HG03064 (cell line): ENCODE data around the gene GRM1.

Experiments
- ATAC-seq: cut with Tn5 transposase; IDR thresholded peaks from one replicate; pipeline ENCODE4 v1.9.1; 2021; ENCODE audit warnings: low read depth; ENCODE audit not compliant: unreplicated experiment

The GRM1 gene

GRCh38 chr6:146095481-146095880, 66.6 kb downstream of the GRM1 start:
- ATAC-seq, result no peak

GRCh38 chr6:146097586-146097985, 68.7 kb downstream of the GRM1 start:
- ATAC-seq, result no peak

GRCh38 chr6:146100776-146101175, 71.9 kb downstream of the GRM1 start:
- ATAC-seq, result no peak

GRCh38 chr6:146103416-146104072, 74.7 kb downstream of the GRM1 start:
- ATAC-seq, result no peak

- ATAC-seq, result no peak
Measured at GRCh38 chr6:146106532-146106931, 77.7 kb downstream of the GRM1 start.

GRCh38 chr6:146110990-146111389, 82.1 kb downstream of the GRM1 start:
- no peak for ATAC-seq

GRCh38 chr6:146111881-146112450, 83.1 kb downstream of the GRM1 start:
- ATAC-seq, result no peak

GRCh38 chr6:146113084-146113623, 84.3 kb downstream of the GRM1 start:
- ATAC-seq, result no peak

- no peak for ATAC-seq
Measured at GRCh38 chr6:146123616-146124015, 94.8 kb downstream of the GRM1 start.

- no peak for ATAC-seq
Measured at GRCh38 chr6:146127447-146128215, 98.8 kb downstream of the GRM1 start.

- no peak for ATAC-seq
Measured at GRCh38 chr6:146133866-146134265, 105.0 kb downstream of the GRM1 start.

GRCh38 chr6:146135167-146135566, 106.3 kb downstream of the GRM1 start:
- ATAC-seq, result no peak

GRCh38 chr6:146146836-146147235, 118.0 kb downstream of the GRM1 start:
- ATAC-seq, result no peak

- ATAC-seq, result no peak
Measured at GRCh38 chr6:146149770-146150169, 120.9 kb downstream of the GRM1 start.

GRCh38 chr6:146153040-146153758, 124.3 kb downstream of the GRM1 start:
- ATAC-seq, result peak; percentile 98

- ATAC-seq, result no peak
Measured at GRCh38 chr6:146154197-146154596, 125.3 kb downstream of the GRM1 start.

- ATAC-seq, result no peak
Measured at GRCh38 chr6:146161664-146162063, 132.8 kb downstream of the GRM1 start.

- no peak for ATAC-seq
Measured at GRCh38 chr6:146169872-146170271, 141.0 kb downstream of the GRM1 start.

GRCh38 chr6:146177785-146178184, 148.9 kb downstream of the GRM1 start:
- ATAC-seq, result no peak

- ATAC-seq, result no peak
Measured at GRCh38 chr6:146183831-146184230, 155.0 kb downstream of the GRM1 start.

- no peak for ATAC-seq
Measured at GRCh38 chr6:146184701-146185100, 155.8 kb downstream of the GRM1 start.
